GM12878 (cell line): ENCODE data around the gene UROD. TPM values are rescaled to one million over a fixed set of nuclear protein-coding genes. Genes with fewer than 3 reads are reported as not detected.

Source experiments
- ATAC-seq: fragments of 200-7000 bp; cut with Tn5 transposase; 3 replicates; pipeline ENCODE4 v1.9.1; 2020; ENCODE audit warnings: mild to moderate bottlenecking, moderate library complexity
- BruUV-seq: library from RNA; stranded (reverse); fragments of 400-500 nt; replicated peaks from 2 replicates; lab custom pipeline; 2021; lab: Mats Ljungman, UMichigan
- CTCF ChIA-PET: fragments of 300-600 bp; sonication (Branson Sonifier 250); formaldehyde crosslinking; extraction: SDS; loops from one replicate; lab custom pipeline; 2021; ENCODE audit warnings: inconsistent platforms; lab: Yijun Ruan, JAX
- POLR2A ChIA-PET: fragments of 350-600 bp; formaldehyde crosslinking; extraction: SDS; loops from one replicate; lab custom pipeline; 2021; ENCODE audit warnings: inconsistent platforms; lab: Charles Lee
- RAD21 ChIA-PET: fragments of 300-600 bp; sonication (Branson Sonifier 250); formaldehyde crosslinking; loops from one replicate; lab custom pipeline; 2023; ENCODE audit warnings: antibody characterized with exemption; ENCODE audit not compliant: unreplicated experiment; lab: Charles Lee
- SMC1A ChIA-PET: fragments of 300-600 bp; sonication (Branson Sonifier 250); formaldehyde crosslinking; loops from one replicate; lab custom pipeline; 2023; ENCODE audit not compliant: unreplicated experiment, uncharacterized antibody; lab: Charles Lee
- DNase-seq: peaks from one replicate; pipeline ENCODE4 v3.0.0-alpha.2; 2011; ENCODE audit warnings: low read depth, low spot score
- FAIRE-seq: peaks from 3 replicates; lab custom pipeline; 2011; peaks lifted over from hg19 to GRCh38; lab: Jason Lieb, UNC
- H2AFZ ChIP-seq: 2 replicates; pipeline ENCODE4 v1.6.0; 2011; ENCODE audit warnings: low read depth, low read length, control low read depth; ENCODE audit not compliant: control insufficient read depth
- H3K27ac ChIP-seq: 2 replicates; pipeline ENCODE4 v1.5.1; 2011; ENCODE audit warnings: control low read depth; ENCODE audit not compliant: control insufficient read depth, insufficient read depth
- H3K27me3 ChIP-seq, 2 experiments: replicated peaks in 1 of 2; 2 replicates each; pipeline versions ENCODE4 v1.6.0 to v1.6.1; 2011; ENCODE audit warnings: low read length in 1 of 2; ENCODE audit not compliant: control insufficient read depth in 2 of 2, insufficient read depth in 2 of 2
- H3K36me3 ChIP-seq, 2 experiments: 2 replicates each; pipeline ENCODE4 v1.5.1; 2011; ENCODE audit warnings: low read length in 1 of 2; ENCODE audit not compliant: control insufficient read depth in 2 of 2, insufficient read depth in 2 of 2
- H3K4me1 ChIP-seq: 2 replicates; pipeline ENCODE4 v1.6.1; 2011; ENCODE audit warnings: mild to moderate bottlenecking, low read length, moderate library complexity, mixed read lengths; ENCODE audit not compliant: control insufficient read depth, insufficient read depth
- H3K4me2 ChIP-seq: 2 replicates; pipeline ENCODE4 v1.6.0; 2011; ENCODE audit warnings: control low read depth; ENCODE audit not compliant: control insufficient read depth, insufficient read depth
- H3K4me3 ChIP-seq: fragments of 200-600 bp; sonication (generic); 2 replicates; pipeline ENCODE4 v1.5.1; 2016
- H3K79me2 ChIP-seq: 2 replicates; pipeline ENCODE4 v1.6.0; 2011; ENCODE audit warnings: low read length; ENCODE audit not compliant: control insufficient read depth, insufficient read depth
- H3K9ac ChIP-seq: 2 replicates; pipeline ENCODE4 v1.8.0; 2011; ENCODE audit warnings: low read length, control low read depth, mixed read lengths; ENCODE audit not compliant: control insufficient read depth, insufficient read depth
- H3K9me3 ChIP-seq: replicated peaks from 3 replicates; pipeline ENCODE4 v1.5.1; 2011; ENCODE audit warnings: mild to moderate bottlenecking, low read length; ENCODE audit not compliant: control insufficient read depth, insufficient read depth
- H4K20me1 ChIP-seq: 2 replicates; pipeline ENCODE4 v1.6.0; 2011; ENCODE audit not compliant: control insufficient read depth, insufficient read depth
- CREM ChIP-seq: IDR thresholded peaks from 2 replicates; pipeline ENCODE4 v1.6.1; 2014; ENCODE audit warnings: antibody characterized with exemption, low read depth
- EZH2 ChIP-seq: IDR thresholded peaks from 2 replicates; pipeline ENCODE4 v1.6.1; 2012; ENCODE audit warnings: low read depth, mild to moderate bottlenecking, control low read depth, inconsistent platforms, low read length, borderline replicate concordance; ENCODE audit not compliant: control insufficient read depth
- GABPA ChIP-seq: IDR thresholded peaks from 2 replicates; pipeline ENCODE4 v1.6.1; 2014; ENCODE audit warnings: antibody characterized with exemption, low read depth, mild to moderate bottlenecking, inconsistent platforms
- HCFC1 ChIP-seq: fragments of 150-350 bp; IDR thresholded peaks from 2 replicates; pipeline ENCODE4 v1.6.1; 2014; ENCODE audit warnings: low read length
- IKZF1 ChIP-seq: fragments of 450-650 bp; conservative IDR thresholded peaks from 2 replicates; pipeline ENCODE4 v1.6.1; 2017; ENCODE audit warnings: antibody characterized with exemption, mild to moderate bottlenecking
- MEF2B ChIP-seq: fragments of 450-650 bp; IDR thresholded peaks from 2 replicates; pipeline ENCODE4 v1.6.1; 2018; ENCODE audit warnings: mild to moderate bottlenecking, moderate library complexity; ENCODE audit not compliant: partially characterized antibody, poor library complexity, severe bottlenecking
- NRF1 ChIP-seq: conservative IDR thresholded peaks from 2 replicates; pipeline ENCODE4 v1.6.1; 2011; ENCODE audit warnings: mild to moderate bottlenecking, low read depth, low read length, improper control_type of control experiment
- POU2F2 ChIP-seq: IDR thresholded peaks from 3 replicates; pipeline ENCODE4 v1.6.1; 2011; ENCODE audit warnings: low read depth, mild to moderate bottlenecking, low read length, borderline replicate concordance
- RB1 ChIP-seq: fragments of 450-650 bp; formaldehyde crosslinking; IDR thresholded peaks from 2 replicates; pipeline ENCODE4 v1.6.1; 2017; ENCODE audit warnings: mild to moderate bottlenecking, borderline replicate concordance
- SREBF2 ChIP-seq: IDR thresholded peaks from 2 replicates; pipeline ENCODE4 v1.6.1; 2012; ENCODE audit warnings: mild to moderate bottlenecking, low read length
- STAT3 ChIP-seq: IDR thresholded peaks from 2 replicates; pipeline ENCODE4 v1.6.1; 2011; ENCODE audit warnings: low read depth, low read length, improper control_type of control experiment
- SUZ12 ChIP-seq: fragments of 200-600 bp; sonication (generic); IDR thresholded peaks from one replicate; pipeline ENCODE4 v1.6.1; 2018; ENCODE audit warnings: antibody characterized with exemption, mild to moderate bottlenecking; ENCODE audit not compliant: unreplicated experiment
- TCF7 ChIP-seq: IDR thresholded peaks from 2 replicates; pipeline ENCODE4 v1.6.1; 2014; ENCODE audit warnings: antibody characterized with exemption, borderline replicate concordance
- ZNF24 ChIP-seq: fragments of 450-650 bp; IDR thresholded peaks from 2 replicates; pipeline ENCODE4 v1.6.1; 2017; ENCODE audit warnings: antibody characterized with exemption, mild to moderate bottlenecking
- ZNF274 ChIP-seq: IDR thresholded peaks from one replicate; pipeline ENCODE4 v1.8.0; 2011; ENCODE audit not compliant: insufficient read length, insufficient read depth
- ZNF687 ChIP-seq: fragments of 450-650 bp; IDR thresholded peaks from 2 replicates; pipeline ENCODE4 v1.6.1; 2017; ENCODE audit warnings: mild to moderate bottlenecking, moderate library complexity
- WGBS: methylation state at CpG from one replicate; pipeline ENCODE4 v1.1.6; 2016; ENCODE audit warnings: low lambda C conversion rate; ENCODE audit not compliant: insufficient replicate concordance, insufficient coverage; ENCODE audit errors: missing lambda C conversion rate; 5-methylcytosine and 5-hydroxymethylcytosine counted together
- in situ Hi-C: fragments of 300-500 bp; cut with MboI; formaldehyde crosslinking; loops from 9 replicates; pipeline ENCODE4 v1.14.3; 2018; ENCODE audit warnings: mixed read lengths
- intact Hi-C: fragments of 100-400 bp; cut with micrococcal nuclease; formaldehyde crosslinking; loops from one replicate; pipeline ENCODE4 v1.14.2; 2022; ENCODE audit not compliant: unreplicated experiment
- polyA plus RNA-seq, 11 experiments: library from polyadenylated mRNA; depleted of rRNA in 4 of 11; unstranded in 6 of 11; stranded (reverse) in 5 of 11; fragments of >200 nt; fragmentation: Nextera tagmentation in 4 of 11; fragmentation: Illumina TruSeq in 1 of 11; extraction: Ambion mirVana in 4 of 11; extraction: Trizol in 1 of 11; gene quantifications; 1 replicate in 1 of 11; 2 replicates in 10 of 11; pipeline versions ENCODE4 v1.2.1 to v1.2.3, GENCODE V29; 2011 to 2016; ENCODE audit warnings: inconsistent platforms in 2 of 11, missing spikeins in 2 of 11, low read depth in 1 of 11
- total RNA-seq, 4 experiments: library from RNA; depleted of rRNA in 3 of 4; stranded (reverse); fragments of >200 nt in 3 of 4; fragmentation: Illumina TruSeq in 1 of 4; extraction: Trizol in 1 of 4; gene quantifications; 2 replicates each; pipeline versions ENCODE4 v1.2.1 to v1.2.3, GENCODE V29; 2013 to 2021

The UROD gene
- total and polyA plus RNA-seq, 10 of the 15 experiments (the other 5 are each of a cell fraction or from before 2014, with no cell fraction given): 65.8 to 330 (median 102) TPM

GRCh38 chr1:44964396-44964795 lies 47.7 kb upstream of the UROD start:
- Histone ChIP-seq H3K9me3 (no peaks in the 10 kb centered on the region), H3K27me3 (no peaks in the 10 kb centered on the region), H3K4me2 (no peak overlapping the region), H4K20me1 (no peaks in the 10 kb centered on the region), H3K79me2 (no peaks in the 10 kb centered on the region), H3K27ac (no peak overlapping the region)
- WGBS: 46% methylated on average over 1 of the region's 1 CpG
- DNase-seq (no peak), ATAC-seq (no peak)
- ChIA-PET SMC1A (interaction anchor here (1.2 to 1.4 kb wide), 2 partner anchors 15 to 49 kb away, joined by 3 to 4 read pairs; no protein-coding TSS in a partner anchor), CTCF (no interaction called here)
- TF ChIP-seq STAT3 (no peak), MEF2B (no peak), POU2F2 (no peak), IKZF1 (no peak), ZNF24 (no peak), ZNF687 (no peak), RB1 (no peak), GABPA (no peak), HCFC1 (no peak), CREM (no peak), EZH2 (no peak), SREBF2 (no peak), TCF7 (no peak), ZNF274 (no peak), NRF1 (no peak), SUZ12 (no peak)
- TF ChIP-seq, all 136 proteins: peak for 0
- no peak overlapping the region for H2AFZ ChIP-seq
- intact Hi-C loops (no loop called here), in situ Hi-C loops (no loop called here)
- RAD21 ChIA-PET: no interaction called here
- no peak overlapping the region for H3K9ac ChIP-seq
- POLR2A ChIA-PET: no interaction called here
- no peaks in the 10 kb centered on the region for H3K4me1 ChIP-seq
- no TSS peak for BruUV-seq
- no peak overlapping the region for H3K4me3 ChIP-seq
- FAIRE-seq: no peak
- H3K36me3 ChIP-seq: no peaks in the 10 kb centered on the region; a peak in 1 of 4 replicates
